PFSK-1 (cell line): Measurements from ENCODE around the gene MIPEP.

Source experiments
- POLR2AphosphoS5 ChIP-seq: IDR thresholded peaks from 2 replicates; pipeline ENCODE4 v1.6.1; 2012; ENCODE audit warnings: low read depth, mild to moderate bottlenecking, control low read depth, low read length, moderate library complexity
- TAF1 ChIP-seq: IDR thresholded peaks from 2 replicates; pipeline ENCODE4 v1.6.1; 2012; ENCODE audit warnings: low read length, control low read depth, borderline replicate concordance; ENCODE audit not compliant: insufficient read depth

- TF ChIP-seq TAF1 (no peak), POLR2AphosphoS5 (no peak)
These were observed 206.1 kb downstream of the MIPEP start for GRCh38 chr13:23683084-23683483.
